NCI-H2081 (cell line): ENCODE results near the gene FKBP8.

Source experiments
- DNase-seq, 2 experiments: peaks; one replicate each; lab custom pipeline; 2025; lab: John Stamatoyannopoulos, UW

Gene FKBP8

GRCh38 chr19:18502246-18502637 lies 41.1 kb downstream of the FKBP8 start:
- no peak for DNase-seq

- no peak for DNase-seq
These were observed 41.5 kb downstream of the FKBP8 start for GRCh38 chr19:18501832-18502231.

GRCh38 chr19:18501351-18501750 lies 42.0 kb downstream of the FKBP8 start:
- no peak for DNase-seq

- no peak for DNase-seq
These were observed 42.6 kb downstream of the FKBP8 start for GRCh38 chr19:18500799-18501198.

- no peak for DNase-seq
These were observed 43.0 kb downstream of the FKBP8 start for GRCh38 chr19:18500376-18500775.

- no peak for DNase-seq
These were observed 44.2 kb downstream of the FKBP8 start for GRCh38 chr19:18499055-18499775.

GRCh38 chr19:18496980-18497256 lies 46.5 kb downstream of the FKBP8 start:
- no peak for DNase-seq

GRCh38 chr19:18496167-18496979 lies 47.0 kb downstream of the FKBP8 start:
- DNase-seq: no peak

GRCh38 chr19:18495204-18495911 lies 48.0 kb downstream of the FKBP8 start:
- no peak for DNase-seq

- DNase-seq: no peak
These were observed 49.1 kb downstream of the FKBP8 start for GRCh38 chr19:18494267-18494607.

GRCh38 chr19:18493440-18494266 lies 49.7 kb downstream of the FKBP8 start:
- DNase-seq: no peak

- DNase-seq: no peak
These were observed 51.1 kb downstream of the FKBP8 start for GRCh38 chr19:18491995-18492953.

GRCh38 chr19:18490728-18491127 lies 52.6 kb downstream of the FKBP8 start:
- DNase-seq: no peak

- DNase-seq: no peak
These were observed 53.7 kb downstream of the FKBP8 start for GRCh38 chr19:18489627-18490184.

GRCh38 chr19:18488838-18489626 lies 54.3 kb downstream of the FKBP8 start:
- DNase-seq: peak; percentile 46 to 83

GRCh38 chr19:18488403-18488723 lies 55.0 kb downstream of the FKBP8 start:
- no peak for DNase-seq

GRCh38 chr19:18487576-18488402 lies 55.6 kb downstream of the FKBP8 start:
- DNase-seq: no peak

- DNase-seq: no peak
These were observed 56.6 kb downstream of the FKBP8 start for GRCh38 chr19:18486746-18487145.

GRCh38 chr19:18484992-18485391 lies 58.4 kb downstream of the FKBP8 start:
- DNase-seq: no peak
